Prostate gland (tissue), 2 donors: ENCODE measurements around the gene FBRSL1. TPM values are rescaled to one million over a fixed set of nuclear protein-coding genes. Genes with fewer than 3 reads are reported as not detected.

Experiments
- DNase-seq: peaks from one replicate; pipeline ENCODE4 v3.0.0-alpha.2; 2019; ENCODE audit warnings: low spot score
- H3K27ac ChIP-seq, 2 donors: fragments of 200-600 bp; sonication (generic); 2 replicates each; pipeline ENCODE4 v1.5.1; 2017 to 2019
- H3K27me3 ChIP-seq: fragments of 200-600 bp; sonication (generic); replicated peaks from 2 replicates; pipeline ENCODE4 v1.5.1; 2019; ENCODE audit not compliant: insufficient read depth
- H3K36me3 ChIP-seq, 2 donors: fragments of 200-600 bp; sonication (generic); 1 replicate in 1 of 2; 2 replicates in 1 of 2; pipeline versions ENCODE4 v1.5.1 to v1.8.1; 2017 to 2019
- H3K4me1 ChIP-seq: fragments of 200-600 bp; sonication (generic); replicated peaks from 2 replicates; pipeline ENCODE4 v1.5.1; 2019
- H3K4me3 ChIP-seq, 2 donors: fragments of 200-600 bp; sonication (generic); 2 replicates each; pipeline ENCODE4 v1.5.1; 2017 to 2019
- H3K9me3 ChIP-seq: fragments of 200-600 bp; sonication (generic); 2 replicates; pipeline ENCODE4 v1.5.1; 2017
- POLR2A ChIP-seq: fragments of 450-650 bp; IDR thresholded peaks from one replicate; pipeline ENCODE4 v1.6.1; 2016; ENCODE audit warnings: antibody characterized with exemption, mild to moderate bottlenecking
- POLR2AphosphoS5 ChIP-seq: sonication (generic); formaldehyde crosslinking; IDR thresholded peaks from one replicate; pipeline ENCODE4 v1.6.1; 2017; ENCODE audit warnings: antibody characterized with exemption
- WGBS: methylation state at CpG from one replicate; pipeline ENCODE4 v1.1.5; 2018; 5-methylcytosine and 5-hydroxymethylcytosine counted together
- intact Hi-C: fragments of 100-400 bp; cut with DNase I; formaldehyde crosslinking; loops from one replicate; pipeline ENCODE4 v1.14.2; 2022
- total RNA-seq, 2 donors: library from RNA; depleted of rRNA; stranded (reverse); fragments of >200 nt; gene quantifications; one replicate each; pipeline ENCODE4 v1.1.0, GENCODE V29; 2016
- TF ChIP-seq, protein P1 (sequence below), 4 experiments: fragments of 200-600 bp in 2 of 4; fragments of 450-650 bp in 2 of 4; sonication (generic) in 2 of 4; IDR thresholded peaks; 1 replicate in 3 of 4; 2 replicates in 1 of 4; pipeline ENCODE4 v1.5.1; 2016 to 2019; ENCODE audit warnings: antibody characterized with exemption in 4 of 4, mild to moderate bottlenecking in 2 of 4, moderate library complexity in 2 of 4

The FBRSL1 gene
- total RNA-seq, 2 donors from 2014 or later: 34.2 to 69.2 TPM

- intact Hi-C loops: no loop called here
- DNase-seq: no peak
- WGBS: 85% methylated on average over 24 of the region's 25 CpGs
- Histone ChIP-seq H3K27me3 (no peaks in the 10 kb centered on the region), H3K27ac (no peak overlapping the region), H3K4me3 (no peak overlapping the region), H3K36me3 (no peaks in the 10 kb centered on the region), H3K4me1 (peaks cover 13% of the 10 kb centered on the region), H3K9me3 (no peaks in the 10 kb centered on the region)
- no peak for TF ChIP-seq POLR2AphosphoS5
These were observed 21.0 kb downstream of the FBRSL1 start for GRCh38 chr12:132510746-132511477.

GRCh38 chr12:132511516-132512196 is 21.7 kb downstream of the FBRSL1 start:
- Histone ChIP-seq H3K9me3 (no peaks in the 10 kb centered on the region), H3K4me3 (no peak overlapping the region), H3K27ac (no peak overlapping the region), H3K27me3 (no peaks in the 10 kb centered on the region), H3K4me1 (peaks cover 5% of the 10 kb centered on the region), H3K36me3 (no peaks in the 10 kb centered on the region)
- intact Hi-C loops: no loop called here
- no peak for DNase-seq
- WGBS: 61% methylated on average over 19 of the region's 19 CpGs
- TF ChIP-seq, protein P1, sequence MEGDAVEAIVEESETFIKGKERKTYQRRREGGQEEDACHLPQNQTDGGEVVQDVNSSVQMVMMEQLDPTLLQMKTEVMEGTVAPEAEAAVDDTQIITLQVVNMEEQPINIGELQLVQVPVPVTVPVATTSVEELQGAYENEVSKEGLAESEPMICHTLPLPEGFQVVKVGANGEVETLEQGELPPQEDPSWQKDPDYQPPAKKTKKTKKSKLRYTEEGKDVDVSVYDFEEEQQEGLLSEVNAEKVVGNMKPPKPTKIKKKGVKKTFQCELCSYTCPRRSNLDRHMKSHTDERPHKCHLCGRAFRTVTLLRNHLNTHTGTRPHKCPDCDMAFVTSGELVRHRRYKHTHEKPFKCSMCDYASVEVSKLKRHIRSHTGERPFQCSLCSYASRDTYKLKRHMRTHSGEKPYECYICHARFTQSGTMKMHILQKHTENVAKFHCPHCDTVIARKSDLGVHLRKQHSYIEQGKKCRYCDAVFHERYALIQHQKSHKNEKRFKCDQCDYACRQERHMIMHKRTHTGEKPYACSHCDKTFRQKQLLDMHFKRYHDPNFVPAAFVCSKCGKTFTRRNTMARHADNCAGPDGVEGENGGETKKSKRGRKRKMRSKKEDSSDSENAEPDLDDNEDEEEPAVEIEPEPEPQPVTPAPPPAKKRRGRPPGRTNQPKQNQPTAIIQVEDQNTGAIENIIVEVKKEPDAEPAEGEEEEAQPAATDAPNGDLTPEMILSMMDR (IDR thresholded peaks at IDR 0.05): no peak
- TF ChIP-seq POLR2AphosphoS5 (no peak), POLR2A (no peak)

GRCh38 chr12:132512197-132513069 is 22.5 kb downstream of the FBRSL1 start:
- Histone ChIP-seq H3K27ac (no peak overlapping the region), H3K9me3 (no peaks in the 10 kb centered on the region), H3K36me3 (no peaks in the 10 kb centered on the region), H3K4me1 (no peaks in the 10 kb centered on the region), H3K4me3 (no peak overlapping the region), H3K27me3 (no peaks in the 10 kb centered on the region)
- TF ChIP-seq POLR2AphosphoS5: no peak
- TF ChIP-seq POLR2A: no peak
- TF ChIP-seq, protein P1 (IDR thresholded peaks at IDR 0.05): no peak
- intact Hi-C loops: no loop called here
- DNase-seq: no peak
- WGBS: 57% methylated on average over 24 of the region's 28 CpGs

GRCh38 chr12:132513070-132513398 is 23.1 kb downstream of the FBRSL1 start:
- TF ChIP-seq, protein P1 (IDR thresholded peaks at IDR 0.05): no peak
- no peak for TF ChIP-seq POLR2A
- no peak for TF ChIP-seq POLR2AphosphoS5
- Histone ChIP-seq H3K4me1 (no peaks in the 10 kb centered on the region), H3K27ac (no peak overlapping the region), H3K4me3 (no peak overlapping the region), H3K27me3 (no peaks in the 10 kb centered on the region), H3K36me3 (no peaks in the 10 kb centered on the region), H3K9me3 (no peaks in the 10 kb centered on the region)
- WGBS: 70% methylated on average over 4 of the region's 4 CpGs
- DNase-seq: no peak
- intact Hi-C loops: no loop called here

DNA sequence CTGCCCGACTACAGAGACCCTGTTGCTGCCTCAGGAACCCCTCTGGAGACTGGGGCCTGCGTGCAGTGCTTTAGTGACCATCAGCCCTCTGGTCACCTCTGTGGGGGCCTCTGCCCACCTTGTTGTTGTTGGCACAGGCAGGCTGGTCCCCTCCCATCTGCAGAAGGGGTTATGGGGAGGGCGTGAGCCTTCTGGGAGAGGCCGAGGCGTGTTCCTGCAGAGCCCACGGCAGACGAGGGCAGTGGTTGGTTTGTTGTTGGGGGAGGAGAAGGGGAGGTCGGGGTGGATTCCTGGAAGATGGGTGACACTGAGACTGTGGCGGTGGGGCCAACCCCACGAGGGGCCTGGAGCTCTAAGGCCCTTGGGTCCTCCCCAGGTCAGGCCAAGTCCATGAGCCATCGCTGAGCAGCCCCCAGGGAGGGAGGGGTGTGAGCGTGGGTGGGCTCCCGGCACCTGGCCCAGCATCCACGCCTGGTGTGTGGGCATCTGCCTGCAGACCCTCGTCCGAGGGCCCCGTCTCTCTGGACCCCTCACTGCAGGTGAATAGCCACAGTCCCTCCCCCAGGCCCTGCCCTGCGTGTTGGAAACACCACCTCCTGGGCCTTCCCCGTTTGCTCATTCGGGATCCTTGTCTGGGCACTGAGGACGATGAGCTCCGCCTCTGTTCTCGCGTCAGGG is 23.6 kb downstream of the FBRSL1 start:
- no peaks in the 10 kb centered on the region for H3K4me1 ChIP-seq
- H3K9me3 ChIP-seq: no peaks in the 10 kb centered on the region
- no peak overlapping the region for H3K27ac ChIP-seq
- intact Hi-C loops: no loop called here
- no peaks in the 10 kb centered on the region for H3K36me3 ChIP-seq
- no peak for TF ChIP-seq POLR2A
- no peak for TF ChIP-seq POLR2AphosphoS5
- TF ChIP-seq, protein P1 (IDR thresholded peaks at IDR 0.05): no peak
- no peaks in the 10 kb centered on the region for H3K27me3 ChIP-seq
- no peak for DNase-seq
- WGBS: 45% methylated on average over 23 of the region's 24 CpGs
- no peak overlapping the region for H3K4me3 ChIP-seq
